Stomach (tissue), 4 donors: ENCODE results near the gene NAIF1.

Experiments
- EP300 ChIP-seq: sonication (generic); formaldehyde crosslinking; IDR thresholded peaks from one replicate; pipeline ENCODE4 v1.6.1; 2017; ENCODE audit warnings: antibody characterized with exemption
- POLR2A ChIP-seq, 4 donors: fragments of 450-650 bp; IDR thresholded peaks; one replicate each; pipeline ENCODE4 v1.6.1; 2016; ENCODE audit warnings: antibody characterized with exemption in 4 of 4, control low read depth in 2 of 4, mild to moderate bottlenecking in 1 of 4, moderate library complexity in 1 of 4
- POLR2AphosphoS5 ChIP-seq, 3 donors: sonication (generic); formaldehyde crosslinking; IDR thresholded peaks; one replicate each; pipeline ENCODE4 v1.6.1; 2016; ENCODE audit warnings: antibody characterized with exemption in 3 of 3
- TF ChIP-seq, protein P1 (sequence below), 7 experiments: fragments of 450-650 bp in 4 of 7; fragments of 200-600 bp in 3 of 7; sonication (generic) in 3 of 7; IDR thresholded peaks; one replicate each; pipeline ENCODE4 v1.5.1; 2016 to 2019; ENCODE audit warnings: antibody characterized with exemption in 7 of 7, control low read depth in 2 of 7, mild to moderate bottlenecking in 1 of 7

DNA sequence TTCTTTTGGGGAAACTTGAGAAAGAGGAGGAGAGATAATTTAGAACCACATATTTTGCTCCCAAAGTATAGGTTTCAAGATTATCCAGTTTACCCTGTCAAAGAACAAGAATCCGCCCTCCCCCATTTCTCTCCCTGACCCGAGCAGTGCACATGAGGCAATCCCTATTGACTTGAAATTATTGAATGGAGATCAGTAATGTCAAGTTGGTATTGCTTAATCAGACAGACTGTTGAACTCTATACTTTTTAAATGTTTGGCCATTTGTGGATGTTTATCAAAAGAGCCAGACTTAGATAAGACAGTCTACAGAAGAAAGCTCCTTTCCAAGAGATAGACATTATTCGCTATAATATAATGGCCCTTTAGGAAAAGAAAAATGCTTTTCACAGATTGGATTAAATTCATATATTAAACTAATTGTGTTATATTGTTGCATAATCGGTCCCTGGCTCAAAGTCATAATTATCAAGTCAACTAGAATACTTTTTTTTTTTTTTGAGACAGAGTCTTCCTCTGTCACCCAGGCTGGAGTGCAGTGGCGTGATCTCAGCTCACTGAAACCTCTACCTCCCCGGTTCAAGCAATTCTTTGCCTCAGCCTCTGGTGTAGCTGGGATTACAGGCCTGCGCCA, 6.2 kb upstream of the NAIF1 start:
- TF ChIP-seq, protein P1, sequence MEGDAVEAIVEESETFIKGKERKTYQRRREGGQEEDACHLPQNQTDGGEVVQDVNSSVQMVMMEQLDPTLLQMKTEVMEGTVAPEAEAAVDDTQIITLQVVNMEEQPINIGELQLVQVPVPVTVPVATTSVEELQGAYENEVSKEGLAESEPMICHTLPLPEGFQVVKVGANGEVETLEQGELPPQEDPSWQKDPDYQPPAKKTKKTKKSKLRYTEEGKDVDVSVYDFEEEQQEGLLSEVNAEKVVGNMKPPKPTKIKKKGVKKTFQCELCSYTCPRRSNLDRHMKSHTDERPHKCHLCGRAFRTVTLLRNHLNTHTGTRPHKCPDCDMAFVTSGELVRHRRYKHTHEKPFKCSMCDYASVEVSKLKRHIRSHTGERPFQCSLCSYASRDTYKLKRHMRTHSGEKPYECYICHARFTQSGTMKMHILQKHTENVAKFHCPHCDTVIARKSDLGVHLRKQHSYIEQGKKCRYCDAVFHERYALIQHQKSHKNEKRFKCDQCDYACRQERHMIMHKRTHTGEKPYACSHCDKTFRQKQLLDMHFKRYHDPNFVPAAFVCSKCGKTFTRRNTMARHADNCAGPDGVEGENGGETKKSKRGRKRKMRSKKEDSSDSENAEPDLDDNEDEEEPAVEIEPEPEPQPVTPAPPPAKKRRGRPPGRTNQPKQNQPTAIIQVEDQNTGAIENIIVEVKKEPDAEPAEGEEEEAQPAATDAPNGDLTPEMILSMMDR (IDR thresholded peaks at IDR 0.05) = no peak
- TF ChIP-seq POLR2A (IDR thresholded peaks at IDR 0.05) = no peak
- TF ChIP-seq POLR2AphosphoS5 (IDR thresholded peaks at IDR 0.05) = no peak
- TF ChIP-seq EP300 = no peak
